DOHH2 (cell line): ENCODE measurements around the gene ANKRD66.

Experiments used
- H3F3A ChIP-seq: fragments of 200-600 bp; sonication (generic), shearing (Covaris generic); 2 replicates; pipeline ENCODE4 v1.6.0; 2016; ENCODE audit warnings: antibody characterized with exemption, mild to moderate bottlenecking; ENCODE audit not compliant: control insufficient read depth, insufficient read depth
- H3K27ac ChIP-seq: fragments of 200-600 bp; sonication (generic); 2 replicates; pipeline ENCODE4 v1.5.1; 2014; ENCODE audit warnings: low read depth, mild to moderate bottlenecking, low read length, moderate library complexity
- H3K27me3 ChIP-seq: fragments of 200-600 bp; sonication (generic); 2 replicates; pipeline ENCODE4 v1.6.1; 2014; ENCODE audit warnings: mild to moderate bottlenecking, low read length, mixed read lengths; ENCODE audit not compliant: control insufficient read depth
- H3K36me3 ChIP-seq: fragments of 200-600 bp; sonication (generic); 2 replicates; pipeline ENCODE4 v1.6.1; 2014; ENCODE audit warnings: mild to moderate bottlenecking, low read length, moderate library complexity, mixed read lengths; ENCODE audit not compliant: control insufficient read depth
- H3K4me1 ChIP-seq: fragments of 200-600 bp; sonication (generic); 2 replicates; pipeline ENCODE4 v1.6.1; 2014; ENCODE audit warnings: mild to moderate bottlenecking, low read length, mixed read lengths; ENCODE audit not compliant: control insufficient read depth
- H3K4me2 ChIP-seq: fragments of 200-600 bp; sonication (generic); 2 replicates; pipeline ENCODE4 v1.6.0; 2014; ENCODE audit warnings: mild to moderate bottlenecking, low read length, moderate library complexity
- H3K4me3 ChIP-seq: fragments of 200-600 bp; sonication (generic); 2 replicates; pipeline ENCODE4 v1.5.1; 2014; ENCODE audit warnings: mild to moderate bottlenecking, low read length, mixed read lengths
- H3K79me2 ChIP-seq: fragments of 200-600 bp; sonication (generic); 2 replicates; pipeline ENCODE4 v1.6.1; 2014; ENCODE audit warnings: mild to moderate bottlenecking, low read length, mixed read lengths; ENCODE audit not compliant: control insufficient read depth
- H3K9me2 ChIP-seq: fragments of 200-600 bp; sonication (generic); replicated peaks from 2 replicates; pipeline ENCODE4 v1.6.1; 2014; ENCODE audit warnings: mild to moderate bottlenecking, low read length, mixed read lengths; ENCODE audit not compliant: control insufficient read depth
- H3K9me3 ChIP-seq: fragments of 200-600 bp; sonication (generic); 2 replicates; pipeline ENCODE4 v1.6.1; 2014; ENCODE audit warnings: antibody characterized with exemption, low read length, mixed read lengths; ENCODE audit not compliant: control insufficient read depth, insufficient read depth
- H4K20me1 ChIP-seq: fragments of 200-600 bp; sonication (generic); 2 replicates; pipeline ENCODE4 v1.6.0; 2014; ENCODE audit warnings: low read depth, mild to moderate bottlenecking, antibody characterized with exemption, low read length, moderate library complexity; ENCODE audit not compliant: control insufficient read depth, insufficient read depth
- CTCF ChIP-seq: fragments of 200-600 bp; sonication (generic); IDR thresholded peaks from one replicate; pipeline ENCODE4 v1.5.1; 2014; ENCODE audit warnings: antibody characterized with exemption, mild to moderate bottlenecking, low read depth, low read length; ENCODE audit not compliant: poor library complexity, severe bottlenecking
- EZH2phosphoT487 ChIP-seq: fragments of 200-600 bp; sonication (generic); IDR thresholded peaks from 2 replicates; pipeline ENCODE4 v1.6.1; 2017; ENCODE audit warnings: borderline replicate concordance, mild to moderate bottlenecking, antibody characterized with exemption, low read length, moderate library complexity, mixed read lengths

Gene ANKRD66

GRCh38 chr6:46733341-46733801 lies 13.4 kb upstream of the ANKRD66 start:
- Histone ChIP-seq H3K36me3 (no peaks in the 10 kb centered on the region), H3K4me3 (no peak overlapping the region), H3K27me3 (no peaks in the 10 kb centered on the region), H3K4me2 (no peak overlapping the region), H3K9me2 (no peaks in the 10 kb centered on the region), H3K79me2 (no peaks in the 10 kb centered on the region), H3K4me1 (no peaks in the 10 kb centered on the region), H3F3A (no peaks in the 10 kb centered on the region), H3K9me3 (no peaks in the 10 kb centered on the region), H4K20me1 (no peaks in the 10 kb centered on the region), H3K27ac (no peak overlapping the region)
- TF ChIP-seq CTCF, result no peak
- TF ChIP-seq EZH2phosphoT487, result no peak

- Histone ChIP-seq H3F3A (no peaks in the 10 kb centered on the region), H3K79me2 (no peaks in the 10 kb centered on the region), H3K36me3 (no peaks in the 10 kb centered on the region), H3K4me1 (no peaks in the 10 kb centered on the region), H3K4me3 (no peak within 1 kb of the TSS), H4K20me1 (no peaks in the 10 kb centered on the region), H3K27ac (no peak within 1 kb of the TSS), H3K9me3 (no peaks in the 10 kb centered on the region), H3K4me2 (no peak within 1 kb of the TSS), H3K27me3 (no peaks in the 10 kb centered on the region), H3K9me2 (no peaks in the 10 kb centered on the region)
- TF ChIP-seq EZH2phosphoT487 (no peak), CTCF (no peak)
Observed at GRCh38 chr6:46734867-46735719, 11.6 kb upstream of the ANKRD66 start, which contains the start of gene PLA2G7. Gene PLA2G7, minus strand, starts transcription at chr6:46735375. Its CDS starts 12,484 bp downstream, at chr6:46722891.

GRCh38 chr6:46735720-46736031 lies 11.1 kb upstream of the ANKRD66 start:
- no peaks in the 10 kb centered on the region for H4K20me1 ChIP-seq
- no peaks in the 10 kb centered on the region for H3K9me2 ChIP-seq
- no peak overlapping the region for H3K27ac ChIP-seq
- H3F3A ChIP-seq, result no peaks in the 10 kb centered on the region
- H3K27me3 ChIP-seq, result no peaks in the 10 kb centered on the region
- no peaks in the 10 kb centered on the region for H3K9me3 ChIP-seq
- H3K36me3 ChIP-seq, result no peaks in the 10 kb centered on the region
- no peaks in the 10 kb centered on the region for H3K4me1 ChIP-seq
- no peak overlapping the region for H3K4me2 ChIP-seq
- TF ChIP-seq CTCF (no peak), EZH2phosphoT487 (no peak)
- H3K4me3 ChIP-seq, result no peak overlapping the region
- H3K79me2 ChIP-seq, result no peaks in the 10 kb centered on the region
